ENCODE measurements around the gene RIN3.

The RIN3 gene

GRCh38 chr14:92649066-92649465, 135.5 kb downstream of the RIN3 start:
- H3K27ac ChIP-seq, result no peak overlapping the region
- ChIA-PET CTCF (interaction anchor here (0.6 kb wide), 2 partner anchors 10 to 279 kb away, joined by 4 read pairs; no protein-coding TSS in a partner anchor), POLR2A (ENCODE audit: low non-redundant PET) (interaction anchor here (0.5 kb wide), 1 partner anchor 209 kb away, joined by 5 read pairs; no protein-coding TSS in a partner anchor)
- no peak for DNase-seq (ENCODE audit: low spot score)
- TF ChIP-seq, protein P1, sequence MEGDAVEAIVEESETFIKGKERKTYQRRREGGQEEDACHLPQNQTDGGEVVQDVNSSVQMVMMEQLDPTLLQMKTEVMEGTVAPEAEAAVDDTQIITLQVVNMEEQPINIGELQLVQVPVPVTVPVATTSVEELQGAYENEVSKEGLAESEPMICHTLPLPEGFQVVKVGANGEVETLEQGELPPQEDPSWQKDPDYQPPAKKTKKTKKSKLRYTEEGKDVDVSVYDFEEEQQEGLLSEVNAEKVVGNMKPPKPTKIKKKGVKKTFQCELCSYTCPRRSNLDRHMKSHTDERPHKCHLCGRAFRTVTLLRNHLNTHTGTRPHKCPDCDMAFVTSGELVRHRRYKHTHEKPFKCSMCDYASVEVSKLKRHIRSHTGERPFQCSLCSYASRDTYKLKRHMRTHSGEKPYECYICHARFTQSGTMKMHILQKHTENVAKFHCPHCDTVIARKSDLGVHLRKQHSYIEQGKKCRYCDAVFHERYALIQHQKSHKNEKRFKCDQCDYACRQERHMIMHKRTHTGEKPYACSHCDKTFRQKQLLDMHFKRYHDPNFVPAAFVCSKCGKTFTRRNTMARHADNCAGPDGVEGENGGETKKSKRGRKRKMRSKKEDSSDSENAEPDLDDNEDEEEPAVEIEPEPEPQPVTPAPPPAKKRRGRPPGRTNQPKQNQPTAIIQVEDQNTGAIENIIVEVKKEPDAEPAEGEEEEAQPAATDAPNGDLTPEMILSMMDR (conservative IDR thresholded peaks at IDR 0.05; ENCODE audit: low read depth), result no peak

DNA sequence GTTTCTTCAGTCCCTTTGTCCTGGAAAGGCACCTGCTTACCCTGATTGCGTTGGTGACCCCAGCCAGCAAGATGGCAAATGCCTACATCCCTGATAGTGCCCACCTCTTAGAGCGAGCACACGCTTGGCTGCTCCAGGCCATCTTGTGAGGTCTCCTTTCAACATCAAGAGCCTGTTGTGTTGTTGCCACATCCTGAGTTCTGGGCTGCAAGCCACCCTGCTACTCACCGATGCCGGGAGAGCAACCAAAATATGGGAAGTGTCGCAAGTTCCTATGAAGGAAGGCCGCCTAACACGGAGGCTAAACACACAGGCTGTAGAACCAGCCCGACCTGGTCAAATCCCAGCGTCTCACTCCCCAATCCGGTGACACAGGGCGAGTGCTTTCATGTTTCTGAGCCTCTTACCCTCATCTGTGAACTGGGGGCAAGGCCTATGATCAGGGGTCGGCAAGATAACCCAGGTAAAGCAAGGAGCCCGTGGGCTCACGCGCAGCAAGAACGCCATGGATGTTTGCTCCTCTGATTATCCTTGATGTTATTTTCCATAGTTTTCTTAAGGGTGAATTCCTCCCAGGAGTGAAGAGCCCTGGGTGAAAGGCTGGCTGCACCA, 136.5 kb downstream of the RIN3 start:
- CTCF ChIA-PET, result interaction anchor here (0.6 kb wide), 1 partner anchor 11 kb away, joined by 4 read pairs; no protein-coding TSS in a partner anchor
- no peak for DNase-seq (ENCODE audit: low spot score)
- no peak overlapping the region for H3K27ac ChIP-seq
- POLR2A ChIA-PET (ENCODE audit: low non-redundant PET), result no interaction called here
- TF ChIP-seq, protein P1 (conservative IDR thresholded peaks at IDR 0.05; ENCODE audit: low read depth), result no peak

DNA sequence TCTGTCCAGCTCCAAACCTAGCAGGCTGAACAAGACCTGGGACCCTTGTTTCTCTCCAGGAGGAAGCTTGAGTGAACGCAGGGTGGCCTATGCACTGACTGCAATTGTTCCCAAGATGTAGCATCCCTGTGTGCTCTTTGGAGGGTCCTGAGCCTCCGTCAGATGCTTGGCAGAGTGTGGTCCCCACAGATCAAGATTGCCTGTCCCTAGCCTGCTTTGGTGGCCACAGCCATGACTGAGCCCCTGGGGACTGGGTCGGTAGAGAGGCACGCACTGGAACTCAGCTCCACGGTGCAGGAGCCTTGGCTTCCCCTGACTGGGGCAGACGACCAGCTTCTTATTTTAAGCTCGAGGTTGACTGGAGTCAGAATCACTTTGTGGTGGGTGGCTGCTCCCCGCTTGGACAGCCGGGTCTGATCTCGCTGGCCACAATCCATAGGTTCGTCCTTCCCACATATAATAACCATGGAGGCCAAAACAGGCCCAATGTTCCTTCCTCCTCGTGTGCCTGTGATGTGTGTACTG, 137.1 kb downstream of the RIN3 start:
- no peak for DNase-seq (ENCODE audit: low spot score)
- H3K27ac ChIP-seq, result no peak overlapping the region
- TF ChIP-seq, protein P1 (conservative IDR thresholded peaks at IDR 0.05; ENCODE audit: low read depth), result no peak
- ChIA-PET POLR2A (ENCODE audit: low non-redundant PET) (no interaction called here), CTCF (no interaction called here)

DNA sequence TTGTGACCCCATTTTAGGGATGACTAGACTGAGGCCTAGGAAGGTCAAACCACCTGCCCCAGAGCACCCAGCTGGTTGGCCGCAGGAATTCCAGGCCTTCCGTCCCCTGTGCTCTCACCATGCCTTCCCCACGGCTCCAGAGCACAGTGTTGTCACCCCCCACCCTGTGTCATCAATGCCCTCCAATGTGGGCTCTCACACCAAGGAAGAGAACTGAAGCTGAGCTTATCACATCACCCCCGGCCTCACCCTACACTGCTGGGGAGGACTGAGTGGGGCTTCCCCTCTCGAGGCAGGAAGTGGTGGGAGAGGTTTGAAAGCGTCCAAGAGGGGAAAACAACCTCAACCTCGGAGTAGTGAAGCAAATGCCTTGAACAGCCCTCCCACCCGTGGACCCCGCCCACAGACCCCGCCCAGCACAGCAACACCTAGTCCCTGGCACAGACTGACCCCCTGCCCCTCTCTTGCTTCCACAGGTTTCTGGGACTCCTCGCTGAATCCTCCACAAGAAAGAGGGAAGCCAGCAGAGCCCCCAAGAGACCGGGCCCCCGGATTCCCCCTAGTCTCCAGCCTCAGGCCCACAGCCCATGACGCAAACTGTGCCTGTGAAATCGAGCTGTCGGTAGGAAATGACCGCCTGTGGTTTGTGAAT, 137.7 kb downstream of the RIN3 start:
- CTCF ChIA-PET, result no interaction called here

GRCh38 chr14:92651758-92652406, 138.3 kb downstream of the RIN3 start:
- POLR2A ChIA-PET (ENCODE audit: low non-redundant PET), result no interaction called here
- H3K27ac ChIP-seq, result no peak overlapping the region
- TF ChIP-seq, protein P1 (conservative IDR thresholded peaks at IDR 0.05; ENCODE audit: low read depth), result no peak
- CTCF ChIA-PET, result no interaction called here
- DNase-seq (ENCODE audit: low spot score), result no peak

More for the DNA sequence above, 137.7 kb downstream of the RIN3 start:
- POLR2A ChIA-PET (ENCODE audit: low non-redundant PET), result no interaction called here
- TF ChIP-seq, protein P1 (conservative IDR thresholded peaks at IDR 0.05; ENCODE audit: low read depth), result no peak
- no peak overlapping the region for H3K27ac ChIP-seq
- no peak for DNase-seq (ENCODE audit: low spot score)

GRCh38 chr14:92652413-92653151, 139.0 kb downstream of the RIN3 start:
- ChIA-PET POLR2A (ENCODE audit: low non-redundant PET) (interaction anchor here (0.6 kb wide), 1 partner anchor 18 kb away, joined by 4 read pairs; no protein-coding TSS in a partner anchor), CTCF (no interaction called here)
- TF ChIP-seq, protein P1 (conservative IDR thresholded peaks at IDR 0.05; ENCODE audit: low read depth), result no peak
- DNase-seq (ENCODE audit: low spot score), result no peak
- H3K27ac ChIP-seq, result no peak overlapping the region
